ENCODE data around the gene DGKI.

Gene DGKI

GRCh38 chr7:137871170-137871915, 24.6 kb upstream of the DGKI start:
- peak; percentile 49 for DNase-seq

- no peak for DNase-seq
Measured at GRCh38 chr7:137870684-137871083, 23.9 kb upstream of the DGKI start.

DNA sequence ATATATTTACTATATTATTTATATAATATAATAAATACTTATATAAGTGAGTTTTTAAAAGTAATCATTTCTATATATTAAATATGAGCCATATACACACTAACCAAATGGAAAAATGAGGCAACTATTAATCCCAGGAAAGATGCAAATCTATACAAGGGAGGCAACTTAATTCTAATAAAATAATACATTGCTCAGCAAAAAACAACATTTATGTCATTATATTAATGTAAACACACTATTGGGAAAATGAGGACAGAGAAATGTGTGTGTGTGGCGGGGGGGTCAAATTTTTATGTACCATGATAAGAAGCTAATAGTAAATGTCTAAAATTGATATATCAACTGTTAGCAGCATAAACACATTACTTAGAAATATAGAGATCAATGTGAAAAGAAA, 23.3 kb upstream of the DGKI start:
- no peak for DNase-seq

GRCh38 chr7:137869260-137869659, 22.5 kb upstream of the DGKI start:
- no peak for DNase-seq

DNA sequence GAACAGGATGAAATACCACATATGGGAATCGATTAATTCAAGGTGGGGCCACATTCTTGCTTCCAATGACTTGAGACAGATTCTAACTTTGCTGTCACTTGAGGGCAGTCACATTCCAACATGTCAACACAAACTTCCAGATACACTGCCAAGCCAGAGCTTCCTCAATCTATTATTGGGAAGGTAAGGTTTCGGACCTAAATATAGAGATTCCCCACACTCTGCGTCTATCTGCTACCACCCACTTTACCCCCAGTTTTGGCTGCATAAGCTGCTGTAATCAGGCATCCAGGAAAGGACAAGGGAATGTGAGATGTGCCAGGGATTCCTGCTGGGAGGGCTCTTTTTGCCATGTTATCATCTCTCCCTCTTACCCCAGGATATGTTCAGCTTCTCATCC, 20.5 kb upstream of the DGKI start:
- no peak for DNase-seq

GRCh38 chr7:137865764-137866163, 19.0 kb upstream of the DGKI start:
- no peak for DNase-seq

- DNase-seq = no peak
Measured at GRCh38 chr7:137862964-137863363, 16.2 kb upstream of the DGKI start.

GRCh38 chr7:137862358-137862757, 15.6 kb upstream of the DGKI start:
- no peak for DNase-seq

GRCh38 chr7:137860542-137860941, 13.8 kb upstream of the DGKI start:
- DNase-seq = no peak

GRCh38 chr7:137853053-137853452, 6.3 kb upstream of the DGKI start:
- DNase-seq = no peak

- DNase-seq = no peak
Measured at GRCh38 chr7:137852108-137852507, 5.3 kb upstream of the DGKI start.

DNA sequence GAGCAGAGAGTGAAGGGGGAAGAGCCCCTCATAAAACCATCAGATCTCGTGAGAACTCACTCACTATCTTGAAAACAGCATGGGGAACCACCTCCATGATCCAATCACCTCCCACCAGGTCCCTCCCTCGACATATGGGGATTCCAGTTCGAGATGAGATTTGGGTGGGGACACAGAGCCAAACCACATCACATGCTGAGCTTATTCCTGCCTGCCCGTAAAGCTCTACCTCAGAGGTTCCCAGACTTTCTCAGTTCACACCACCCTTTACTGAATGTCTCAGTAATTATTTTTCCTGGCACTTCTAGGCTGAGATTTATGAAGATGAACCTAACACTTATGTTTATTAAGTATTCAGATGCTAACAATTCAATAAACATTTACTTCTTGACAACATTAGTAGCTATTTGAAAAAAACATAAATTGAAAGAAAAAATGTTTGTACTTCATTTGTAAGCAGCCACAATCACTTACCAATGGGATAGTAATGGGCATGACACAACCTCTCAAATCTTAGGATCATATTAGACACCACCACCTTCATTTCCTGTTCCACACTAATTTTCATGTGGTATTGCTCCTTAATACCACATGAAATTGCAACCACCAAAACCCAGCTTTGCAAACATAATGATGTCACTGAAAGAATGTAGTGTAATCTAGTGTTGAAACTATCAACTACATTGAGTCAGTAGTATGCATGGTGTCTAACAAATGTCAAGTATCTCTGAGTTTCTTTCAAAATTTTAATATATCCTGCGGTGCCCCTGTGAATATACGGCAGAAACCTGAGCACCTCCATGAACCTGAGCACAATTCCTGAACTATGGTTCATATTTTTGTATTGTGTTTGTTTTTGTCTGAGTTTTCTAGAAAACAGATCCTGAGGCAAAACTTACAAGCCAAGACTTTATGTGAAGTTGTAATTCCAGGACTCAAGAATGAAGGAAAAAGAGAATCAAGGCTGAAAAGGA, 4.5 kb upstream of the DGKI start:
- peak; percentile 51 for DNase-seq

DNA sequence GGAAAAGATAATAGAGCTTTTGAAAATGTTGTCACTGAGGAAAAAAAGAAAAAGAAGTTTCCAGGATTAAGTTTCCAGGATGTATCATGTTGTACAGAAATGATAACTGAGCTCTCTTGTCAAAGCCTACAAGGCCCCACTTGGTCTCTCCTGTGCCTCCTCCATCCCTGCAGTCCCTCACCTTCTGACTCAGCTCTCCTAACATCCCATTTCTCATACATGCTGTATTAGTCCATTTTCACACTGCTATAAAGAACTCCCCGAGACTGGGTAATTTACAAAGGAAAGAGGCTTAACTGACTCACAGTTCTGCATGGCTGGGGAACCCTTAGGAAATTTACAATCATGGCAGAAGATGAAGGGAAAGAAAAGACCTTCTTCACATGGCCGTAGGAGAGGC, 3.8 kb upstream of the DGKI start:
- DNase-seq = no peak

DNA sequence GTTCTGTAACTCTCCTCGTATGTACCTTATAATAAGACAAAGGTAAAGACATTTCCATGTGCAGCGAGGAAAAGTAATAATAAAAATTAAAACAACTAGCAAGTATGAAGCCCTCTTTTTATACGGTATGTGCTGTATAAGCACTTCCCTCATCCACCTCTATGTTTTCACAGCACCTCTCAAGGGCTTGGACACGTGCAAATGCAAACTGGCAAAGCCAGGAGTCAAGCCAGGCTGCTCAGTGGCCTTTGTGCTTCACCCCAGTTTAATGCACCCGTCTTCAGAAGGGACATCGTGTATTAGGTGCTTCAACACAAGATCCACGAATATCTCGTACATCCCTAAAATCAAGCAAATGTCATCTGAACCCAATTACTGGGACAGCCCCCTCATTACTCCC, 1.3 kb upstream of the DGKI start:
- DNase-seq = no peak

GRCh38 chr7:137847568-137848050, 835 bp upstream of the DGKI start:
- DNase-seq = no peak

DNA sequence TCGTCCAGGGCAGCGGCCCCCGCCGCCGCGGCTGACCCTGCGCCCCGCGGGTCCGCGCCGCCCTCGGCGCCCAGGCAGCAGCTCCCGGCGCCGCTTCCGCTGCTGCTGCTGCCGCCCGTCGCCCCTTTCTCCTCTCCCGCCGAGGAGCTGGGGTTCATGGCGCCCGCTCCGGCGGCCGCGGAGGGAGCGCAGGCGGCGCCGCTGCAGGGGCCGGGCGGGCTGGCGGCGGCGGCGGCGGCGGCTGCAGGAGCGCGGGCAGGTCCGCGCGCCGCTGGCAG, 286 bp downstream of the DGKI start:
- DNase-seq = no peak

GRCh38 chr7:137844677-137845425, 1.9 kb downstream of the DGKI start:
- no peak for DNase-seq

GRCh38 chr7:137839903-137840779, 6.6 kb downstream of the DGKI start:
- no peak for DNase-seq

DNA sequence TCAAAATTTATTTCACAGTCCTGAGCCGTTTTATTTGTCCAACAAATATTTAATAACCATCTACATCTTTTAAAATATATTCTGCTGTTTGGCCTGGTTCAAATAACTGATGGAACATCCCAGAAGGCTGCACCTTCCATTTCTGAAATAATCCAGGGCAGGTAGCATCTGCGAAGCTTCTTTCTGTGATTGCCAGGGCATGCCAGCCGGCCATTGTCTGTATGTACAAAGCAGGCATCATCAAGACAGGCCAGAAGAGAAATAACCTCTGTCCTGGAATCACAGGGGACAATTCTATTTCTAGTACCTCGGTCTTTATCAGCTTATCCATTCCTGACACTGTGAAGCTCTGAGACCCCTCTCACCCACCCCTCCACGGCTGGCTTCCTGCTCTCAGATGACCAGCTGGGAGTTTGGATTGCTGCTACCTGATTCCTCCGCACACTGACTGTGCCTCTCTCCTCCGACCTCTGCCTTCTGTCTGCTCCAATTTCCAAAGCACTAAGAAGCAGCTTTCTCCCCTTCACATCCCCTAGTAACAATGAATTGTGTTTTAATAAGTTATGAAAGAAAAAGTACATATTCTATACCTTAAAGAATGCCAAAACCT, 8.0 kb downstream of the DGKI start:
- no peak for DNase-seq

DNA sequence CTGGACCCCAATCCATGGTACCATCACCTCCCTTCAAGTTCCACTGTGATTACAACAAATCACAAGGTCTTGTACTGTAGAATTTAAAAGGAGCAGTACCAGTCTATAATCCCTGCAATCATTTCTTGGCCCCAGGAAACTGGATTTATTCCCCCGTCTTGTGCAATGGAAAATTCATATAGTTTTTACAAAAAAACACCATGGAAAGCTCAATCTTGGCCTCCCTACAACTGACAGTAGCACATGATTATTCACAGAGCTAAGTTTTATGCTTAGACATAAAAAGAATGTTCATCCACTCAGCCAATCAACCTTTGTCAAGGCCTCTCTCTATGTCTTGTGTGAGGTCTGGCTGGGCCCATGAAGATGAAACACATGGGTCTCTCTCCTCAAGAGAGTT, 10.2 kb downstream of the DGKI start:
- no peak for DNase-seq

- DNase-seq = no peak
Measured at GRCh38 chr7:137836113-137836509, 10.7 kb downstream of the DGKI start.
